ENCODE results near the gene CIRBP. TPM values are rescaled to one million over a fixed set of nuclear protein-coding genes. Genes with fewer than 3 reads are reported as not detected.
A peak's percentile ranks its signal among the peaks of the same experiment; 100 is the strongest.

CIRBP gene
- total and polyA plus RNA-seq, 3 experiments from 2014 or later = 238 to 258 (median 253) TPM

- POLR2A ChIA-PET = no interaction called here
- no peaks in the 10 kb centered on the region for H3K36me3 ChIP-seq (ENCODE audit: insufficient read depth, low read length)
- Mint-ChIP-seq H3K27ac (no peak overlapping the region), H3K27me3 (peaks cover 12 to 18% of the 10 kb centered on the region in 2 donors), H3K9me3 (no peaks in the 10 kb centered on the region), H3K4me3 (no peak overlapping the region), H3K4me1 (peaks cover 0 to 5% (median 3%) of the 10 kb centered on the region in 3 donors), H3K36me3 (no peaks in the 10 kb centered on the region)
- DNase-seq = no peak
- peaks cover 27% of the 10 kb centered on the region for H3K27me3 ChIP-seq (ENCODE audit: insufficient read depth, low read length, poor library complexity, severe bottlenecking)
- H3K4me1 ChIP-seq (ENCODE audit: insufficient read depth, low read length) = peaks cover 4% of the 10 kb centered on the region
- no peaks in the 10 kb centered on the region for H3K9me3 ChIP-seq (ENCODE audit: low read length)
- no peak overlapping the region for H3K27ac ChIP-seq (ENCODE audit: low read depth, low read length)
- CTCF ChIA-PET = no interaction called here
- no peak overlapping the region for H3K4me3 ChIP-seq (ENCODE audit: low read length)
These were observed 21.1 kb downstream of the CIRBP start for GRCh38 chr19:1290196-1290702.

- peaks cover 12 to 18% of the 10 kb centered on the region in 2 donors for H3K27me3 Mint-ChIP-seq
- H3K27ac Mint-ChIP-seq = no peak overlapping the region
- H3K4me1 ChIP-seq (ENCODE audit: insufficient read depth, low read length) = peaks cover 4% of the 10 kb centered on the region
- no peak overlapping the region for H3K27ac ChIP-seq (ENCODE audit: low read depth, low read length)
- H3K4me1 Mint-ChIP-seq = peaks cover 0 to 5% (median 3%) of the 10 kb centered on the region in 3 donors
- H3K27me3 ChIP-seq (ENCODE audit: insufficient read depth, low read length, poor library complexity, severe bottlenecking) = peaks cover 26% of the 10 kb centered on the region
- H3K4me3 Mint-ChIP-seq = no peak overlapping the region
- no peaks in the 10 kb centered on the region for H3K9me3 Mint-ChIP-seq
- no peak for DNase-seq
- H3K9me3 ChIP-seq (ENCODE audit: low read length) = no peaks in the 10 kb centered on the region
- no peaks in the 10 kb centered on the region for H3K36me3 Mint-ChIP-seq
- H3K36me3 ChIP-seq (ENCODE audit: insufficient read depth, low read length) = no peaks in the 10 kb centered on the region
- POLR2A ChIA-PET = no interaction called here
- CTCF ChIA-PET = interaction anchor here (1.3 kb wide), 1 partner anchor 11 kb away, joined by 4 read pairs; no protein-coding TSS in a partner anchor
- no peak overlapping the region for H3K4me3 ChIP-seq (ENCODE audit: low read length)
These were observed 21.8 kb downstream of the CIRBP start for GRCh38 chr19:1290703-1291651.

- H3K9me3 Mint-ChIP-seq = no peaks in the 10 kb centered on the region
- H3K4me3 ChIP-seq (ENCODE audit: low read length) = no peak overlapping the region
- no peaks in the 10 kb centered on the region for H3K36me3 Mint-ChIP-seq
- peaks cover 12 to 15% of the 10 kb centered on the region in 2 donors for H3K27me3 Mint-ChIP-seq
- ChIA-PET POLR2A (no interaction called here), CTCF (interaction anchor here (1.3 kb wide), 1 partner anchor 12 kb away, joined by 4 read pairs; no protein-coding TSS in a partner anchor)
- no peak overlapping the region for H3K27ac Mint-ChIP-seq
- H3K4me1 ChIP-seq (ENCODE audit: insufficient read depth, low read length) = no peaks in the 10 kb centered on the region
- no peak overlapping the region for H3K4me3 Mint-ChIP-seq
- H3K9me3 ChIP-seq (ENCODE audit: low read length) = no peaks in the 10 kb centered on the region
- no peaks in the 10 kb centered on the region for H3K36me3 ChIP-seq (ENCODE audit: insufficient read depth, low read length)
- DNase-seq = no peak
- H3K27me3 ChIP-seq (ENCODE audit: insufficient read depth, low read length, poor library complexity, severe bottlenecking) = peaks cover 22% of the 10 kb centered on the region
- no peak overlapping the region for H3K27ac ChIP-seq (ENCODE audit: low read depth, low read length)
- H3K4me1 Mint-ChIP-seq = peaks cover 0 to 1% (median 0%) of the 10 kb centered on the region in 3 donors
These were observed 22.8 kb downstream of the CIRBP start for GRCh38 chr19:1291761-1292418.

GRCh38 chr19:1292419-1293151 is 23.5 kb downstream of the CIRBP start:
- POLR2A ChIA-PET = no interaction called here
- CTCF ChIA-PET = no interaction called here
- peaks cover 19% of the 10 kb centered on the region for H3K27me3 ChIP-seq (ENCODE audit: insufficient read depth, low read length, poor library complexity, severe bottlenecking)
- no peaks in the 10 kb centered on the region for H3K36me3 Mint-ChIP-seq
- no peaks in the 10 kb centered on the region for H3K9me3 Mint-ChIP-seq
- H3K27me3 Mint-ChIP-seq = peaks cover 11 to 15% of the 10 kb centered on the region in 2 donors
- no peaks in the 10 kb centered on the region for H3K9me3 ChIP-seq (ENCODE audit: low read length)
- no peaks in the 10 kb centered on the region for H3K4me1 ChIP-seq (ENCODE audit: insufficient read depth, low read length)
- no peak overlapping the region for H3K27ac ChIP-seq (ENCODE audit: low read depth, low read length)
- H3K4me3 ChIP-seq (ENCODE audit: low read length) = no peak overlapping the region
- peak overlapping the region in 1 of 8 donors; percentile 43 for H3K27ac Mint-ChIP-seq
- DNase-seq = no peak
- no peaks in the 10 kb centered on the region for H3K36me3 ChIP-seq (ENCODE audit: insufficient read depth, low read length)
- H3K4me3 Mint-ChIP-seq = peak overlapping the region in 1 of 7 donors; percentile 23
- H3K4me1 Mint-ChIP-seq = peaks cover 0 to 1% (median 0%) of the 10 kb centered on the region in 3 donors

- Mint-ChIP-seq H3K4me1 (peaks cover 0 to 1% (median 0%) of the 10 kb centered on the region in 3 donors), H3K36me3 (no peaks in the 10 kb centered on the region), H3K9me3 (no peaks in the 10 kb centered on the region), H3K4me3 (no peak overlapping the region), H3K27ac (no peak overlapping the region), H3K27me3 (peaks cover 10 to 13% of the 10 kb centered on the region in 2 donors)
- Histone ChIP-seq H3K4me3 (ENCODE audit: low read length) (no peak overlapping the region), H3K36me3 (ENCODE audit: insufficient read depth, low read length) (no peaks in the 10 kb centered on the region), H3K4me1 (ENCODE audit: insufficient read depth, low read length) (no peaks in the 10 kb centered on the region), H3K9me3 (ENCODE audit: low read length) (no peaks in the 10 kb centered on the region), H3K27me3 (ENCODE audit: insufficient read depth, low read length, poor library complexity, severe bottlenecking) (peaks cover 14% of the 10 kb centered on the region), H3K27ac (ENCODE audit: low read depth, low read length) (no peak overlapping the region)
- no peak for DNase-seq
- POLR2A ChIA-PET = no interaction called here
- CTCF ChIA-PET = no interaction called here
These were observed 24.9 kb downstream of the CIRBP start for GRCh38 chr19:1293782-1294604.

GRCh38 chr19:1294688-1295087 is 25.6 kb downstream of the CIRBP start:
- H3K27me3 ChIP-seq (ENCODE audit: insufficient read depth, low read length, poor library complexity, severe bottlenecking) = peaks cover 14% of the 10 kb centered on the region
- Mint-ChIP-seq H3K36me3 (no peaks in the 10 kb centered on the region), H3K27ac (no peak overlapping the region), H3K27me3 (peaks cover 8 to 11% of the 10 kb centered on the region in 2 donors), H3K9me3 (no peaks in the 10 kb centered on the region), H3K4me1 (peaks cover 0 to 1% (median 0%) of the 10 kb centered on the region in 3 donors), H3K4me3 (no peak overlapping the region)
- H3K4me1 ChIP-seq (ENCODE audit: insufficient read depth, low read length) = no peaks in the 10 kb centered on the region
- ChIA-PET CTCF (no interaction called here), POLR2A (no interaction called here)
- no peak for DNase-seq
- H3K27ac ChIP-seq (ENCODE audit: low read depth, low read length) = no peak overlapping the region
- no peaks in the 10 kb centered on the region for H3K9me3 ChIP-seq (ENCODE audit: low read length)
- no peak overlapping the region for H3K4me3 ChIP-seq (ENCODE audit: low read length)
- no peaks in the 10 kb centered on the region for H3K36me3 ChIP-seq (ENCODE audit: insufficient read depth, low read length)

GRCh38 chr19:1295169-1296012 is 26.3 kb downstream of the CIRBP start:
- POLR2A ChIA-PET = no interaction called here
- no peak overlapping the region for H3K27ac ChIP-seq (ENCODE audit: low read depth, low read length)
- H3K4me1 ChIP-seq (ENCODE audit: insufficient read depth, low read length) = no peaks in the 10 kb centered on the region
- H3K36me3 ChIP-seq (ENCODE audit: insufficient read depth, low read length) = no peaks in the 10 kb centered on the region
- H3K27me3 Mint-ChIP-seq = peaks cover 8 to 11% of the 10 kb centered on the region in 2 donors
- peaks cover 14% of the 10 kb centered on the region for H3K27me3 ChIP-seq (ENCODE audit: insufficient read depth, low read length, poor library complexity, severe bottlenecking)
- H3K36me3 Mint-ChIP-seq = no peaks in the 10 kb centered on the region
- H3K9me3 ChIP-seq (ENCODE audit: low read length) = no peaks in the 10 kb centered on the region
- no peak overlapping the region for H3K27ac Mint-ChIP-seq
- H3K9me3 Mint-ChIP-seq = no peaks in the 10 kb centered on the region
- DNase-seq = peak in 3 of 5 donors; percentile 30 to 60 (median 36)
- peak overlapping the region in 1 of 7 donors; percentile 44 for H3K4me3 Mint-ChIP-seq
- no peak overlapping the region for H3K4me3 ChIP-seq (ENCODE audit: low read length)
- CTCF ChIA-PET = no interaction called here
- H3K4me1 Mint-ChIP-seq = peaks cover 0 to 1% (median 0%) of the 10 kb centered on the region in 3 donors
